SU-DHL-6 (cell line): ENCODE data around the gene NBEAL1.
"Not testable (repeated sequence)": the region's sequence is repeated elsewhere in the genome, so short reads cannot be mapped to it uniquely, and the experiment has no call there.

ENCODE experiments used
- CTCF ChIP-seq: fragments of 200-600 bp; sonication (generic); IDR thresholded peaks from one replicate; pipeline ENCODE4 v1.5.1; 2017; ENCODE audit warnings: antibody characterized with exemption, mild to moderate bottlenecking, low read length, moderate library complexity; ENCODE audit not compliant: insufficient read depth, poor library complexity, severe bottlenecking
- EZH2phosphoT487 ChIP-seq: fragments of 200-600 bp; sonication (generic), shearing (Covaris generic); conservative IDR thresholded peaks from 2 replicates; pipeline ENCODE4 v1.6.1; 2018; ENCODE audit warnings: mild to moderate bottlenecking, antibody characterized with exemption, low read length, moderate library complexity, mixed read lengths

GRCh38 chr2:203115201-203115700 is 100.6 kb downstream of the NBEAL1 start:
- not testable (repeated sequence) for TF ChIP-seq CTCF, EZH2phosphoT487
